HG02973 (cell line): ENCODE results near the gene NDUFAF8.

Source experiments
- ATAC-seq: cut with Tn5 transposase; IDR thresholded peaks from one replicate; pipeline ENCODE4 v1.9.1; 2021; ENCODE audit warnings: moderate library complexity; ENCODE audit not compliant: unreplicated experiment

Gene NDUFAF8, protein sequence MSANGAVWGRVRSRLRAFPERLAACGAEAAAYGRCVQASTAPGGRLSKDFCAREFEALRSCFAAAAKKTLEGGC

DNA sequence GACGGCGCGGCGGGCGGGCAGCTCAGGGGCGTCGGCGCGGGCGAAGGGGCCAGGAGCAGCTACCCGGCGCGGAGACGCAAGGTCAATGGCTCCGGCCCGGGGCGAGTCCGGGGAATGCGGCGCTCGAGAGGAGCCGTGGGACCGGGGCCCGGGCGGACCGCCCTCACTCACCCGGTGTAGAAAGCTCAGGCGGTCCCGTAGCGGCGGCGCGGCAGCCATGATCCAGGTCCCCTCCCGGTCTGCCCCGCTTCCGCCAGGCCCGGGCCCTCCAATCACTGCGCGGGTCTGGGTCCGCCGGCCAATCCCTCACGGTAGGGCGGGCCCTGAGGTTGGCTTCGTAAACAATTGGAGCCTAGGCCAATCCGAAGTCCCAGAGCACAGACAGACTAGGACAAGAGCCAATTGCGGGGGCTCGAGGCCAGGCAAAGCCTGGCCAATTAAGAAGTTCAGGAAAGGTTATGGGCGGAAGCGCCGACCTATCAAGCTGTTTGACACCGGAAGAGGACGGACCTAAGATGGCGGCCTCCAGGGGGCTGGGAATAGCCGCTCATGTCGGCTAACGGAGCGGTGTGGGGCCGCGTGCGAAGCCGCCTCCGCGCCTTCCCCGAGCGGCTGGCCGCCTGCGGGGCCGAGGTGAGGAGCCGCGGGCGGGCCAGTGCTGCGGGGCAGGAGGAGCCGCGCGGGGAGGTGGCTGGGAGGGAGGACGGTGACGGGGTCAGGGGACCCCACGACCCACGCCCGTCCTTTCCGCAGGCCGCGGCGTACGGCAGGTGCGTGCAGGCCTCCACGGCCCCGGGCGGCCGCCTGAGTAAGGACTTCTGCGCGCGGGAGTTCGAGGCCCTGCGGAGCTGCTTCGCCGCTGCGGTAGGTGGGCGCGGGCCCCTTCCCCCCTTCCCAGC is at the start of gene NDUFAF8, which contains the start of gene TEPSIN:
Gene NDUFAF8 (plus strand): TSS at position 504 of the 899 bp plus-strand sequence. CDS start 46 bp downstream, at position 550.
Gene TEPSIN (minus strand): TSS at position 241 of the 899 bp plus-strand sequence. CDS start 22 bp downstream, at position 219.
- ATAC-seq = peak; percentile 86

DNA sequence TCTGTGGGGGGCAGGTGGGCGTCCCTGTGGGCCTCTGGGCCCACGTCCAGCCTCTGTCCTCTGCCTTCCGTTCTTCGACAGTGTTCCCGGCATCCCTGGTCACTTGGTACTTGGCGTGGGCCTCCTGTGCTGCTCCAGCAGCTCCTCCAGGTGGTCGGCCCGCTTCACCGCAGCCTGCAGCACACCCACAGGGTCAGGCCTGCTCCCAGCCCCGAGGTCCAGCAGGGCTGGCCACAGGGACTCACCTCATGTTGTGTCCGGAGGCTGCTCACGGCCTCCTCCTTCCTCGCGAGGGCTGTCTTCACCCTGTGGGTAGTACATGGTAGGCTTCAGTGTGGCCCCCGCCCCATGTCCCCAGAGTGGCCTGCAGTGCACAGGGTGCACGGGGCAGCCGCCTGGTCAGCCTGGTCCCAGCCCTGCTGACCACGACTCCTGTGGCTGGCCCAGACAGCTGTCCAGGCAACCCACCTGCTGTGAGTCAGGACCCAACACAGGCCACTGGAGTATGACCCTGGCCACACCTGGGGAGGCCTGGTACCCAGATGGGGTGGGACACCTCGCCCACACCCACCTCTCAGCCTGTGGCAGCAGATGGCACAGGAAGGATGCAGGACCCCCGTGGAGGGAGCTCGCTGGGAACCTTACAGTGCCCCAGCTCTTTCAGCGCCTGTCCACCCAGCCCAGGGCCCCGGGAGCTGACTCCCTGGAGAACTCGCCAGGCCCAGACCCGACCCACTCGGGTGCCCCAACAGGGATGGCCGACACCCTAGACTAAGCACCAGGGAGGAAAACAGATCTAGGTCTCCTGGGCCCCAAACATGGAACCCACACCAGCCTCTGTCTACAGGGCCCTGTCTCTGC is 49.2 kb upstream of the NDUFAF8 start:
- ATAC-seq = no peak

DNA sequence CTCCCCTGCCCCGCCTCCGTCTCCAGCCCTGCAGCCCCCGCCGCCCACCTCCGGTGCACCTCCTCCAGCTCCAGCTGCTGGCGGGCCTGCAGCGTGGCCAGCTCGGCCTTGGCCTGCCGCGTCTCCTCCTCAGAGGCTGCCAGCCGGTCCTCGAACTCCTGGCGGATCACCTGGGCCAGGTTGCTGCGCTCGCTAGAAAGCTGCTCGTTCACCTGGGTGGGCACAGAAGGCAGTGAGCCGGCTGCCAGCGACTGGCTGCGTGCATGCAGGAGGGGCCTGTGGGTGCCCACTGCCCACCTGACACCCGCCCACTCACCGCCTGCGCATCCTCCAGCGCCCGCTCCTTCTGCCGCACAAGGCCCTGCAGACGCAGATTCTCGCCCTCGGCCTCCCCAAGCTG is 48.5 kb upstream of the NDUFAF8 start:
- no peak for ATAC-seq

DNA sequence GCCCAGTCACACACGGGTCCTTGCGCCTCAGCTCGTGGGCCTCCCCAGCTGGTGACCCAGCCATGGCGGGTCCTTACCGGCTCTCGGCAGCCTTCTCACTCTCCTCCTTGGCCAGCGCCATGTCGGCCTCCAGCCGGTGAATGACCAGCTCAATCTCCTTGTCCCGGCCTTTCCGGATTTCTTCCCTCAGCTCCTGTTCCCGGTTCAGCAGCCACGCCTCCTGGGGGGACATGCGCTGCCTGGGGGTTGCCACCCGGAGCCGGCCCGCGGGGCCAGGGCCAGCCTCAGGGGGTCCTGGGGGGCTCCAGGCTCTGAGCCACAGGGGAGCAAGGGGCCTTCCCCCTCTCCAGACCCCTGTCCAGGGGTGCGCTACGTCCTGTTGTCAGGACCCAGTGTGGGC is 48.0 kb upstream of the NDUFAF8 start:
- ATAC-seq = no peak

DNA sequence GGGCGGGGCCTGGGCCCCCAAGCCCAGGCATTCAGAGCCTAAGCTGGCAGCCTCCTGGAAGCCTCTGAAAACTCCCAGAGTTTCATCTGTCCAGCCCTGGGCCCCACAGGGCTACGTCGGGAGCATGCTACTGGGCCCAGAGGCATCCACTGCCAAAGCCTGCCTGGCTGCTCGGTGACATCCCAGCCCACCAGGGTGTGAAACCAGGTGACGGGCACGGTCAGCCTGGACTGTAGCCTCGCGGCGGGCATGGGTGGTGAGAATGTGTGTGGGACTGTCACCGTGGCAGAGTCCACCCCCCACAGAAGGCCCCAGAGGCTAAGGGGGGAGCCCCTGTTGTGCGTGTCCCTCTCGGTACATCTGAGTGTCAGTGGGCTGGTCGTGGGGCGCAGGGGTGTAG is 47.5 kb upstream of the NDUFAF8 start:
- no peak for ATAC-seq

DNA sequence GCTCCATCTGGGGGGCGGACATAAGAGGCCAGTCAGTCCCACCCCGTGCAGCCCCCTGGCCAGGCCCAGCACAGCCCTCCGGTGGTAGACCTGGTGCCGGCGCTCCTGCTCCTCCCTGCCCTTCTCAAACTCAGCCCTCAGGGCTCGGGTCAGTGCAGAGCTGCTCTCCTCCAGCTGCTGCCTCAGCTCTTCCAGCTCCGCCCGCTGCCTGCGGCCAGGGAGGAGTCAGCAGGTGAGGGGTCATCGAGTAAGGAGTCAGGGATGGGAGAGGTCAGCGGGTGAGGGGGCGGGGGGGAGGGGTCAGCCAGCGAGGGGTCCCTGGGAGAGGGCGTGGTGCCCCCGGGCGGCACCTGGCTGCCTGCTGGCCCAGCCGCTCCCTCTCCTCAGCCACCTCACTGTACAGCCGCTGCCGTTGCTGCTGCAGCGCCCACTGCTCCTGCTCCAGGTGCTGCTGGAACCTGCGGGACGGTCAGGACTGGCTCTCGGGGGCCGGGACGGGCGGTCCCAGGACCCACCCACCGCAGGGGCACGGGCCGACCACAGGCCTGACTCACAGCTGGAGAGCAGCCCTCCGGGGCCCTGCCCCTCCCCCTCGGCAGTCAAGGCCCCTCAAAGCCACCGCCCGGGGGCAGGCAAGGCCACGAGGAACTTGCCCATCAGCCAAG is 46.6 kb upstream of the NDUFAF8 start:
- no peak for ATAC-seq

DNA sequence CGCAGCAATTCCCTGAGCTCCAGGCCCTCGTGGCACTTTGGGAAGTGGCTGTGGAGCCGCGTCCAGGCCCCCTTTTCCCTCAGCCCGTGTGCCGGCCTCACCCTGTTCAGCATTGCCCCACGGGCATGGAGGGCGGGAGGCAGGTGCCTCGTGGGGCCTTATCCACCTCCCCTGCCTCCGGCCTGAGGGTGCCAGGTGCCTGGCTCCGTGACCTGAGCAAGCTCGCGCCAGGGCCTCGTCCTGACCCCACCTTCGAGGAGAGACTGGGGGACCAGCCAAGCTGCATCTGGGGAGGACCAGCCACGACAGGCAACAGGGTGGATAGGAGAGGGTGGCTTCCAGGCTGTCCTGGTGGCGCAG is 46.1 kb upstream of the NDUFAF8 start:
- ATAC-seq = no peak

DNA sequence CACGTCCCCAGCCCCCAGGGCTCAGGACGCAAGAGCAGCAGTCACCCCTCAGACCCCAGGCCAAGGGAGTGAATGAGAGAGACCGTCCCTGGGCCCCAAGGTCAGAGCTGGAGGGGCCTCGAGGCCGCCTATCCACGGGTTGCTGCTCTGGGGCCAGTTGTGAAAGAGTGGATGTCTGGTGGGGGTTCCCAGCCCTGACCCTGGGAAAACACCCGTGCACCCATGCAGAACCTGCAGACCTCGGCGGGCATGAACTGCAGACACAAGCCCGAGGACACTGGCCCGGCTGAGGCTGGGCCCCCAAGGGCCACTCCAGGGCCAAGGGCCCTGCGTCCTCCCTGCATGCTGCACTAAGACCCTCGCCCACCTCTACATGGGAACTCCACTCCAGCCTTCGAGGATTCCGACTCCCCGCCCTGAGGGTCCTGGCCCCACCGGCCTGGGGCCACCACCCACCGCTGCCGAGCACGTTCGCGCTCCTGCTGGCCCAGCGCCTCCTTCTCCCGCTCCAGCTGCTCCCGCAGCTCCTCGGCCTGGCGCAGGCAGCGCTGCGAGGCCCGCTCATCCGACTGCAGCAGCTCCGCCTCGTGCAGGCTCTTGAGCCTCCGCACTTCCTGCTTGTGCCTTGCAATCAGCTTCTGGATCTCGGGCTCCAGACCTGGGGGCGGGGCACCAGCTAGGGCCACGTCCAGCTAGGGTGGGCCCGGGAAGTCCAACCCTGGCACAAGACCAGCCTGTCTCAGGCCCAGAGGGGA is 45.5 kb upstream of the NDUFAF8 start:
- ATAC-seq = no peak

DNA sequence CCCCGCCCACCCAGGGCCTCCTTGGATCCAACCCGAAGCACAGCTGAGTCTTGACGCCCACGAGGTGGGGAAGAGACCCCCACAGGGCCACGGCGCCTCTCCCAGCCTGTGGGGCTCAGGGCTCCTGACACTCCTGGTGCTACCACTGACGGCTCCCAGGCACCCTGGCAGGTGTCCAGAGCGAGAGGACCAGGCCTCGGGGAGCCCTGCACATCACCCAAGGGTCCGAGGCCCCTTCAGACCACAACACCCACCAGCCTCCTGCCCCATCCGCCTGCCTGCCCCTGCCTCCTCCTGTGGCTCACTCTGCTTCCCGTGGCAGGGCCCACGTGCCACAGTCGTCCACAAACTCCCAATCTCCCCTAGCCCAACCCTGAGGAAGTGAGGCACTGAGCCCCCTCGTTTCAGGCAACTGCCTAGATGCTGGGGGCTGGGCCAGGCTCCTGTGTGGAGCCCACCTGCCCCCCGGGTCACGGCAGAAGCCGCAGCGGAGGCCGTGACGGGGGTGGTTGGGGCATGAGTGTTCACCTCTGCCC is 44.8 kb upstream of the NDUFAF8 start:
- no peak for ATAC-seq

DNA sequence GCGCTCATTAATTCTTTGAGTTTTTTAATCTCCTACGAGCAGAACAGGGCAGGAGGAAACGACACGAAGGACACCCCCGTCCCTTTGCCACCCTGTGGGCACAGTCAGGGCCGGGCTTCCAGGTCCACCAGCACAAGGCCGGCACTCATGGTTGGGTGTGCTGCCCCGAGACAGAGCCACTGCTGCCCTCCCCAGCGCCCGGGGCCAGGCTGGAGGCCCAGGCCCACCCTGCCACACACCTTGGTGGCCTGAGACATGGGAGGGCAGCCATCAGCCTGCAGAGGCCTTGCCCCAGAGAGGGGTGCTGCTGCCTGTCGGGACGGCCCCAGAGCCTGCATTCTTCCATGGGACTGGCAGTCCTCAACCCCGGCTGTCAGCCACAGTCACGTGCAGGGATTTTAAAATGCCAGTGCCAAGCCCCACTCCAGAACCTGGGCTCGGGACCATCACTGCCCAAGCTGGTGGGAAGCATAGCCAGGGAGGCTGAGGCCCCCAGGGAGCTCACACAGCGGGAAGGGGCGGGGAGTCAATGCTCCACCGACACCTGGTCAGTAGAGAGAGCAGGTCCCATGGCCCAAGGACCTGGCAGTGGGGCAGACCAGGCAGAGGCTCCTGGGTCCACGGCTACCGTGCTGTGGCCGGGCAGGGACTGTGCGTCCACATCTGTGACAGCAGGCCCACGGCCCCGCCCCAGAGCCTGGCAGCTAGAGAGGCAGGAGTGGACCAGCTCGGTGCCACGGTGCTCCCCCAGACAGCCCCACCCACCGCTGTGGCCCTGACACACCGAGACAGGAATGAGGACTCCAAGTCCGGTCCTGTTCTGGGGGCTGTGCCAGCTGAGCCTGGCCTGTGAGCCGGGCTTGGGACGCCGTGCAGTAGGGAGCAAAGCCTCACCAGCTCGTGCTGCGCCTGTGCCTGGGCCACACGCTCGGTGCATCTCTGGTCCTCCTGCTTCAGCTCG is 43.9 kb upstream of the NDUFAF8 start:
- no peak for ATAC-seq

DNA sequence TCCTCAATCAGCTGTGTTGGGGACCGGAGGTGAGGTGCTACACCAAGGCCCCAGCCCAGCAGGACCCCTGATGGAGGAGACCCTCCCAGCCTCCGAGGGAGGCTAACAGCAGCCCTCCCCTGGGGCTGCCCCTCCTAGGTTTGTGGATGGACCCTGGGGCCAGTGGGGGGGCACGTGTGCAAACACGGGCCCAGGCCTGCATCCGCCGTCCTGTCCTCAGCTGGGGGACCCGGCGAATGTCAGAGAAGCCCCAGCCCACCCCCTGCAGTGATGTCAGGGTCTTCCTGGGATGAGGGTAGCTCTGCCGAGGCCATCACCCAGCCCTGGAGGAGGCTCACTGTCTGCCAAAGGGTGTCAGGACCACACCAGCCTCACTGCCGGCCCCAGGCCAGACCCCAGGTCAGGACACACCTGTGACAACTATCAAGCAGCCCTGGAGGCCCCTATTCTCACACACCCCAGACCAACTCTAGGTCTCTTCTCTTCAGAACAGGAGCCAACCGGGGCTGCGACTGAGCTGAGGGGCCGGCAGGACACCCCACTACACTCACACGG is 43.1 kb upstream of the NDUFAF8 start:
- ATAC-seq = no peak

DNA sequence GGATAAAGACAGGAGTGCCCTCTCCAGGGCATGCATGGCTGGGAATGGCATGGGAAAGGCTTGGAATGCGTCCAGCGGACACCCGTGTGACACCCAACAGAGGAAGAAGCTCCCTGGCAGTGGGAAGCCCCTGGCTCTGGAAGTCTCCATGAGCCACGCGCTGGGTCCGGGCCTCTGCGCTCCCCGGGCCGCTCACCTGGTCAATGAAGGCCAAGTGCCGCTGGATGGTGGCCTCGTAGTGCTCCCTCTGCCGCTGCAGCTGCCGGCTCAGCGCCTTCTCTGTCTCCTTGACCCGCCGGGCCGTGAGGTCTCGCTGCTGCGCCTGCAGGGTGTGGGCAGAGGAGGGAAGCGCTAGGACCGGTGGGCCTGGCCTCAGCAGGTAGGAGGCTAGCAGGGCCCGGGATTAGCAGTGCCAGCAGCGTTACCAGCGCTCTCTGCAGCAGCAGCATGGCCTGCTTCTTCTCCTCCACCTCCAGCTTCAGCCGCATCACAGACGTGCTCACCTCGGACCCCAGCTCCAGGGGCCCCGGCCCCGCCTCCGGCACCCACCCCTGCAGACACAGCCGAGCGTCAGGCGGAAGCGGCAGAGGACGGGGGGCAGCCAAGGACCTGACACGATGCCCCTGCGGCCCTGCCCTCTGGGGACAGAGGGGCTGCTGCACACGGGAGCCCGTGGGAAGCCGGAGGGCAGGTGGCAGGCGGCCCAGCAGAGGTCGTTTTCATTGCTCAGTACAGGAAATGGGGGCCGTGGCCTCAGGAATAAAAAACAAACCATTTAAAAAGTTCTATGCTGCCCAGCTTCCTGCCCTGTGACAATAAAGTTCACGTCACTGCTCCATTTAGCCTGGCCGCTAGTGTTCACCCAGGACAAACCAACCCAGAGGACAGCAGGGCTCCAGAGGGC is 42.4 kb upstream of the NDUFAF8 start:
- ATAC-seq = no peak

DNA sequence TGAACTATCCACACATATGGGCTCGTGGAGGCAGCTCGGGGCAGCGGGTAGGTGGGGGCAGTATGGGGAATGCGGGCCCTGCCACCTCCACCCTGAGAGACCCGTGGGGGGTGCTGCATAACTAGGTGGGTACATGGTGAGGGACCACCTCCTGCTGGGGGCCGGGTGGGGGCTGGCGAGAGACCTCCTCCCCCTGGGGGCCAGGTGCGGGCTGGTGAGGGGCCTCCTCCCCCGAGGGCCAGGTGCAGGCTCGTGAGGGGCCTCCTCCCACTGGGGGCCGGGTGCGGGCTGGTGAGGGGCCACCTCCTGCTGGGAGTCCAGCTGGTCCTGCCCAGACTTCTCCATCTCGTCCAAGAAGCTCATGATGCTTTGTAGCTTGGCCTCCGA is 41.7 kb upstream of the NDUFAF8 start:
- ATAC-seq = no peak

DNA sequence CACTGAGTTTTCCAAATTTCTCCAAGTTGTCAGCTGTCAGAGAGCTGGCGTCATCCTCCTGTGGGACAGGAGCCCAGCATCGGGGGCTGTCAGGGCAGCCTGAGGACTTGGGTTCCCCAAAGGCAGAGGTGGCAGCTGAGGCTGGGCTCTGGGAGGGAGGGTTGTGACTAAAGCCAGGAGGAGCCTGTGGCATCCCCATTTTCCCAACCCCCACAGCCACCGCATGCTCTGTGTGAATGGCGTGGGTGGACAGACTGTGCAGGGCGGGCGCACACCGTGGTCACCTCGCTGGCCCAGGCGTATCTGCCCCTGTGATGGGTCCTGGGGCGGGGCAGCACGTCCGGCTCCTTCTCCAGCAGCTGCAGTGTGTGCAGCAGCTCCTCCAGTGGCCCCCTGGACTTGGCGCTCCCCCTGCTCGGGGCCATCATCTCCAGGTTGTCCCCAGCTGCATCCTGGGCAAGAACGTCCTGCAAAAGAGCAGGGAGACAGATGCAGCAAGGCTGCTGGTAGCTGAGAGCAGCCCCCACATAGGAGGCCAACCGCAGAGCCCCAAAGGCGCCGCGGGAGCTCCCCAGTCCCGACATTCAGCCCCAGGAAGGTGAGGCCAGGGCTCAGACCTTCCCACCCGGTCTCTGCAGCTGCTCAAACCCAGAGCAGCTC is 41.2 kb upstream of the NDUFAF8 start:
- no peak for ATAC-seq

DNA sequence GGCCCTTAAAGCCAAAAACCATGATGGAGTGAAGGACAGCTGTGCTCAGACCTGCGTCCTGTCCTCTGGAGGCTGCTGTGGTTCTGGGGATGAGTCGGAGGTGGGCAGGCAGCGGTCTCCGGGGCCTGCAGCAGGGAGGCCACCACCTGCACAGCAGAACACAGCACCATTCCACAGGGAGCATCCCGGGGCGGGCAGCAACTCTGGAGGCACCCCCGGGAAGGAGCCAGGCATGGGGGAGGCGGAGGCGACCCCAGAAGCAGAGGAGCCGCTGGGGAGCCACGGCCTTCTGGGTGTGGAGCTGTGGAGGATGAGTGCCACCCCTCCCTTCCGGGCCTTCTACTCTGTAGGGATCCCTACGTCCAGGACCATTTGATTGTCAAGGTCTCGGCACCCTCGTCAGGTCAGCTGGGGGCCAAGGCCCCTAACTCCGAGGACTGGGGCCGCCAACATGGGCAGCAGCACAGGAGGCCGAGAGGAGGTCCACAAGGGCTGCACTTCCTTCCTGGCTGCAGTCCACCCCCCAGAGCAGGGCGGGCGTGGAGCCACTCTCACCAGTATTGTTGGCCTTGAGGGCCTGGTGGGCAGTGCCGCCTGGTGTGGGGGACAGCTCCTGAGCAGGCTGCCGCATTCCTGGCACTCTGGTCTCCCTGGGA is 40.2 kb upstream of the NDUFAF8 start:
- no peak for ATAC-seq

DNA sequence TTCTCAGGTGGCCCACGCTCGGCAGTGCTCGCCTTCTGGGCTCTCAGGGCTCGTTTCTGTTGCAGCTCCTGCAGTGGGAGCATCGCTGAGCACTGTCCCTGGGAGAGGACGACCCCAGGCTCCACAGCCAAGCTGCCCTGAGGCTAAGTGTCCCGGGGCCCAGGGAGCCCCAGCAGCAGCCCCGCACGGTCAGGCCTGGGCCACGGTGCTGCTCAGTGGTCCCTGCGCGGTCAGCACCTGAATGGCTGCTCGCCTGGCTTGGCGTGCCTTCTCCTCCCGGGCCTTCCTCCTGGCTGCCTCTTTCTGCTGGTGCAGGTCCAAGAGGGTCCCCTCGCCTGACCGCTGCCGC is 39.7 kb upstream of the NDUFAF8 start:
- no peak for ATAC-seq

DNA sequence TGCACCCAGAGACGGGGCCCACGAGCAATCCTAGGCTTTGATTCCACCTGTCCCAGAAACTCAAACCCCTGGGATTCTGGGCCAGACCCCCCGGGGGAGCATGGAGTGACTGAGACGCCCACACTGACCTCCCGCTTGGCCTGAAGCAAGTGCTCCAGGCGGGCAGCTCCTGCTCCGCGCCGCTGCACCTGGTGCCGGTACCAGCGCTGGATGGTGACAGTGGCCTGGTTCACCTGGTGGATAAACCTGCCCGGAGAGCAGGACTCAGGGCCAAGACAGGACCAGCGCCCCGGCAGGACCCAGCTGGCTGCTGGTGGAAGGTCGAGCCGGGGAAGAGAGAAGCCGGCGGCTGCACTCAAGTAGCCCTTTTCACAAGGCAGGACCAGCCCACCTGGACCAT is 38.9 kb upstream of the NDUFAF8 start:
- no peak for ATAC-seq
